ENCODE results near the gene SERPINA5.
"Not testable (repeated sequence)": the region's sequence is repeated elsewhere in the genome, so short reads cannot be mapped to it uniquely, and the experiment has no call there.

The SERPINA5 gene

DNA sequence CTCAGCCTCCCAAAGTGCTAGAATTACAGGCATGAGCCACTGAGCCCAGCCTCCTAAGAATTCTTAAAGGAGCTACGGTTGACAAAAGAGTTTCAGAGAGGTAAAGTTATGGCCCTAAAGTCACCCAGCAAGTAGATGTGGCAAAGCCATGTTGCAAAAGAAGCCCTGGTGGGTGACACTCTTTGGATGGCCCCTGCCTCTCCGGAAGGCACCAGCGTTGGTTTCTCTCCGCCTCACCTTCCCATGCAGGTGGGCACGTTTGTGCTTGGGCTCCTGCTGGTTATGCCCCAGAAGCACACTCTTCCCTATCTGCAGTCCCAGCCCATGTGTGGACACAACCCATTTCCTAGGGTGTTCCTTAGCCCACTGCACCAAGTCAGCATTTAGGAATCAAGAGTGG lies 21.5 kb downstream of the SERPINA5 start:
- no peak for DNase-seq

DNA sequence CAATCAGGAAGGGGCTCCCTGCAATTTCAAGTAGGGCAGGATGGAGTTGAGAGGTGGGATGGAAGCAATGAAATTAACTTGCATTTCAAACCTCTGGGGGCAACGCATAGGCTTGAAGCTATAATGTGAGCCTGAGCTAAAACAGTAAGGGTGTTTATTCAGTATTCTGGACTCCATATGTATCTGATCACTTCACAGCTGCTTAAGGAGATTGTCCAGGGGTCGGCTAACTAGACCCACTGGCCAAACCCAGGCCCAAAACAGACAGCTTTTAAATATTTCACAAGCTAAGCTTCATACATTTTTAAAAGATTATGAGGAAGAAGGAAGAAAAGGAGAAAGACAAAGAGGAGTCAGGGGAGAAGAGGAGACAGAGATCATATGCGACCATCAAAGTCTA lies 24.1 kb downstream of the SERPINA5 start:
- DNase-seq = no peak

DNA sequence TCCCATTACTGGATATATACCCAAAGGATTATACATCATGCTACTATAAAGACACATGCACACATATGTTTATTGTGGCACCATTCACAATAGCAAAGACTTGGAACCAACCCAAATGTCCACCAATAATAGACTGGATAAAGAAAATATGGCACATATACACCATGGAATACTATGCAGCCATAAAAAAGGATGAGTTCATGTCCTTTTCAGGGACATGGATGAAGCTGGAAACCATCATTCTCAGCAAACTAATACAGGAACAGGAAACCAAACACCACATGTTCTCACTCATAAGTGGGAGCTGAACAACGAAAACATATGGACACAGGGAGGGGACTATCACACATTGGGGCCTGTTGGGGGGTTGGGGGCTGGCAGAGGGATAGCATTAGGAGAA lies 27.7 kb downstream of the SERPINA5 start:
- DNase-seq = not testable (repeated sequence)

DNA sequence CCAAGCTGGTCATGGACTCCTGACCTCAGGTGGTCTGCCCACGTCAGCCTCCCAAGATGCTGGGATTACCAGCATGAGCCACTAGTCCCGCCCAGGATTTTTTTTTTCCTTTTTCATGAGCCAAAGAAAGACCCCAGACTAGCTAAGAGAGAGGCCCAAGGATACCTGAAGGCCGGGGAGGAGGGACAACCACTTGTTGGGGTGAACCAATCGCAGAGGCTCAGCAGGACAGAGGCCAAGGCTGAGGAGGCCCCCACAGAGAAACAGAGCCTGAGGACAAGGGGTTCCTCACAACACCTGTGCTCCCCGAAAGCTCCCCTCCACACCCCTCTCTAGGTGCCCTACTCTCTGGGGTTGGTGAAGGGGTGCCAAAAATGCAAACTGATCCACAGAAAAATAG lies 30.0 kb downstream of the SERPINA5 start:
- DNase-seq = no peak

DNA sequence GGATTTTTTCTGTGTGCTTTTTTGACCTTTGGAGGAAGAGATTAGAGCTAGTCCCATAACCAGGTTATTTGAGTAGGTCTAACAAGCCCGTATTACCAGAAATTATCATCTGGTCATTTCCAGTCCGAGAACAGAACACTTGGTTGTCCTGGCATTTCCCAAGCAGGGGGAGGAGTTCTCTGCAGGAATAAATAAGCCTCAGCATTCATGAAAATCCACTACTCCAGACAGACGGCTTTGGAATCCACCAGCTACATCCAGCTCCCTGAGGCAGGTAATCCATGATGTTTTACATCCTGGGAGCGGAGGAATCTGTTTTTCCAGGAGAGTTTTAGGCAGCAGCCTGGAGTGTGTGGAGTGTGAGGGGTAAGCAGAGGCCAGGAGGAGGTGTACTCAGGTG lies 30.9 kb downstream of the SERPINA5 start, which contains the start of gene SERPINA3:
Gene SERPINA3 (plus strand): TSS at position 218 of the 400 bp plus-strand sequence. CDS start 2,051 bp downstream, outside the sequence.
- DNase-seq = no peak

DNA sequence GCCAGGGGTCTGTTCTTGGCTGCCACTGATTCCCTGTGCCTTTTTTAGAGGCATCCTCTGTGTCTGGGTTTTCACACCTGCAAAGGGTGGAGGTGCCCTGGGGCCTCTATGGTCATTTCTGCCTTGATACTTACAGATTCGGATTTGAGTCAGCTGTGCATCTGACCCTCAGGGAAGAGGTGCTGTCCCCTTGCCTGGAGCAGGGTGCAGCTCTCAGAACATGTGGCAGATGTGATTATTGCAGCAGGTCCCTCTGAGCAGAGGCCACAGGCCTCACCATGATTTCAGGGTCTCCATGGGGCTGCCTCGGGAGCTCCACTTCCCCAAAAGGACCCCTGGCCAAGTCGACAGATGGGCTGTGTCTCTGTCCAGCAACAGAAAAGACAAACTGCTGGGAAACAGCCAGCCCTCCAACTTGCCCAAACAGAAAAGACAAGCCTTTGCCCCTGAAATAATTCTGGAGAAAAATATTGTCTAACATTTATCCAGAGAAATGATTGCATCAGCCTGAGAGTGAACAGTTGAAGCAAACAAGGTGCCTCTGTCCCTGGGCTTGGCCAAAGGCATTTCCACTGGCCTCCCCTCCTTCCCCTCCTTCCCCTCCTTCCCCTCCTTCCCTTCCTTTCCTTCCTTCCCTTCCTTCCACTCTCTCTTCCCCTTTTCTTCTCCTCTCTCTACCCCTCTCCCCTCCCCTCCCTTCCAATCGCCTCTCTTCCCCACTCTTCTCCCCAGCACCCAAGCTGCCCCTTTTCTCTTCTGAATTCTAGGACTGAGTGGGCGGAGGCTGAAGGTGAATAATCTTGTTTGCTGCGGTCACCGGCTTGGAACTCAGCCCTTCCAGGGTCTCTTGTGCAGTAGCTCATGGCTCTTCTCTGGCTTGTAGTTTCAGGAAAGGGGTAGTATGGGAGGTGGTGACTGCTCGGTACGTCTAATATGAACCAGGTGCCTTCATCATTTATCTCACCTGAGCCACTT lies 31.6 kb downstream of the SERPINA5 start:
- no peak for DNase-seq

DNA sequence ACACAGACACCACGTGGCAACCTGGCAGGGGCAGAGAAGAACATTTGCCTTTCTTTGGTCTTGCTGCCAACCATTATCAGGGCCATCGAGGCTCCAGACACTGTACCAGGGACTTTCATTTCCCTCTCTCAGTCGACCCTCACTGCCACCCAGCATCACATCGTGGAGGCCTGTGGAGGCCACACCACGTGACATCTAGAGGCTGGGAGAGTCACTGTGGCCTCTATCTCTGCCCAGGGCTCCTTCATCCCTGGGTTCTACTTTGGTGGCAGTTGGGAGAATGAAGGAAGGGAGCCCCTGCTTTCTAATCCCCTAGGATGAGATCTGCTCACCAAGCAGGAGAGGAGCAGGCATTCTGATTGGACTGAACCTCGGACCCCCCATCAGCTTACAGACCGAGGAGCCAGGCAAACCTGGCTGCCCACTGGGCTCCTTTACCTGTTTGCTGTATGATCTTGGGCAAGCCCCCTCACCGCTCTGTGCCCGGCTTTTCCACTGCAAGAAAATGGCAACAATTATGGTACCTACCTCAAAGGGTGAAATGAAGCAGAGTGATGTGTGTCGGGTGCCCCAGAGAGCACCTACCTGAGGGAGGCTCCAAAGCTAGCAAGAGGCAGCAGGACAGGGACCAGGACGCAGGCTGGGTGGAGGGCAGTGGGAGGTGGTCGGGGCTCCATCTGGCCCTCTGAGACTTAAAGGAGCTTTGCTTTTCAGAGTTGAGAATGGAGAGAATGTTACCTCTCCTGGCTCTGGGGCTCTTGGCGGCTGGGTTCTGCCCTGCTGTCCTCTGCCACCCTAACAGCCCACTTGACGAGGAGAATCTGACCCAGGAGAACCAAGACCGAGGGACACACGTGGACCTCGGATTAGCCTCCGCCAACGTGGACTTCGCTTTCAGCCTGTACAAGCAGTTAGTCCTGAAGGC lies 32.8 kb downstream of the SERPINA5 start:
- DNase-seq = no peak

DNA sequence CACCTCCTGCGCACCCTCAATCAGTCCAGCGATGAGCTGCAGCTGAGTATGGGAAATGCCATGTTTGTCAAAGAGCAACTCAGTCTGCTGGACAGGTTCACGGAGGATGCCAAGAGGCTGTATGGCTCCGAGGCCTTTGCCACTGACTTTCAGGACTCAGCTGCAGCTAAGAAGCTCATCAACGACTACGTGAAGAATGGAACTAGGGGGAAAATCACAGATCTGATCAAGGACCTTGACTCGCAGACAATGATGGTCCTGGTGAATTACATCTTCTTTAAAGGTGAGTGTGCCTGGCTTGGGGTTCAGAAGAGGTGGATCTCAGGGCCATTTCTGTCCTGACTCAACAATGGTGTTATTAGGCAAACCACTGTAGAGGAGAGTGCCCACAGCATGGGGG lies 33.6 kb downstream of the SERPINA5 start:
- DNase-seq = no peak

DNA sequence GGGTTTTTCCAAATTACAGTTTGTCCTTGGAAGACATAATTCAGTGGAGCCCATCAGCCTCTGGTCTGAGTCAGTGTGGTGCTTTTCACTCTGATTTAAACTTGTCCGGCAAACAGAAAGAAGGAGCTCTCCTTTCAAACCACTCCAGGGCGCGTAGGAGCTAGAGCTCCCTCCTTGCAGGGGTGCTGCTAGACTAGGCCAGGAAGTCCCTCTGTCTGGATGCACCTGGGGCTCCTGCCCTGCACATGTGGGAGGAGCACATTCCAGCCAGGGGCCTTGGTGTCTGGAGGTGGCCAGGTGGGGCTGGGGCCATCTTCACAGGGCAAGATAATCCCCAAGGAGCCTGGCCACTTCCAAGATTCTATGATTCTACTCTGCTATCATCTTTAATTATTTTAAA lies 34.0 kb downstream of the SERPINA5 start:
- no peak for DNase-seq

DNA sequence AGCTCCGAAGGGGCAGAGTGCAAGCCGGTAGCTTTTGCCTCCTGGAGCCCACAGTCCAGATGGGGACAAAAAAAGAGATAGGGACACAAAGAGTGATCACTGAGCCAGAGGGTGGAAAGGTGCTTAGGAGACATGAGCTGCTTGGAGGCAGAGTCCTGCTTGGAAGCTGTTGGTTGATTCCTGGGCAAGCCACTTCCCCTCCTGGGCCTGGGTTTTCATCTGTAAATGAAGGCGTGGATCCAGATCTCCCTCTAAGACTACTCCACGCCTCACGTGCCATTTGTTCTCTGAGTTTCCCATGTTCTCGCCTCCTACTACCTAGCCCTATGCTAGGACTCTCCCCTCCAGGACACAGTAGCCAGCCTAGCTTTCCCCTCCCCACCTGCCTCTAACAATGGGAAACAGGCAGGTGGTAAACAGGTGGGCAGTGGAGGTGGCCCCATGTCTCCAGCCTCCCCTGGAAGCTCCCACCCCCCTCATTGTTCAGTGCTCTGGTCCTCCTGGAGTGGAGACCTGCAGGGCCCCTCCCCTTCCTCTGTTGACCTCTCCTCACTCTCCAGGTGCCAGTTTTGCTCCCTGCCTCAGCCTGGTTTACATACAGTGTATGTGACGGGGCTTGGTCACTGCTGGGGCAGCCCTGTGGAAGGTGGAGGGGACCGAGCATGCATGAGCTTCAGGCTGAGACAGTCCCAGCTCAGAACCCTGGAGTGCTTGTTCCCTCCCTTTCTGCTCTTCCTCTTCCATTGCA lies 34.8 kb downstream of the SERPINA5 start:
- DNase-seq = no peak

DNA sequence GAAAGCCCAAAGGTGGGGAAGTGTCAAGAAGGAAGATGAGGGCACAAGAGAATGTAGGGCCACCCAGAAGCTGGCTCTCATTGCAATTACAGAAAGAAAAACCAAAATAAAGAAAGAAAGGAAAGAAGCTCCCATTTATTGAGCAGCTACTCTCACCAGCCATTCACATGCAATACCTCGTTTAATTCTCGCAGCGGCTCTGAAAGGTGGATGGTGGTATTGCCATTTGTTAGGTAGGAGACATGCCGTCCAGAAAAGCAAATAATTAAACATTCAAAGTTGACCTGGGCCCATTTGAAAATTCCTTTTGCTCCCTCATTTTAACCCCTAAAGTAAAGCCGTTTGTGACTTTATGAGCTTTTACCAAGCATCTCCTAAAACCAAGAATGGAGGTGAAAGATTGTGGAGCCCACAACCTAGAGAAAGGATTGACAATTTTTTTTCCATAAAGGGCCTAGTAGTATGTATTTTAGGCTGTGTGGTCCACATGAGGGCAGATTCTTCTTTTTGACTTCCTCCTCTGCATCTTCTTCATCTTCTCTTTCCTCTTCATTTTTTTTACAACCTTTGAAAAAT lies 36.2 kb downstream of the SERPINA5 start:
- DNase-seq = no peak

DNA sequence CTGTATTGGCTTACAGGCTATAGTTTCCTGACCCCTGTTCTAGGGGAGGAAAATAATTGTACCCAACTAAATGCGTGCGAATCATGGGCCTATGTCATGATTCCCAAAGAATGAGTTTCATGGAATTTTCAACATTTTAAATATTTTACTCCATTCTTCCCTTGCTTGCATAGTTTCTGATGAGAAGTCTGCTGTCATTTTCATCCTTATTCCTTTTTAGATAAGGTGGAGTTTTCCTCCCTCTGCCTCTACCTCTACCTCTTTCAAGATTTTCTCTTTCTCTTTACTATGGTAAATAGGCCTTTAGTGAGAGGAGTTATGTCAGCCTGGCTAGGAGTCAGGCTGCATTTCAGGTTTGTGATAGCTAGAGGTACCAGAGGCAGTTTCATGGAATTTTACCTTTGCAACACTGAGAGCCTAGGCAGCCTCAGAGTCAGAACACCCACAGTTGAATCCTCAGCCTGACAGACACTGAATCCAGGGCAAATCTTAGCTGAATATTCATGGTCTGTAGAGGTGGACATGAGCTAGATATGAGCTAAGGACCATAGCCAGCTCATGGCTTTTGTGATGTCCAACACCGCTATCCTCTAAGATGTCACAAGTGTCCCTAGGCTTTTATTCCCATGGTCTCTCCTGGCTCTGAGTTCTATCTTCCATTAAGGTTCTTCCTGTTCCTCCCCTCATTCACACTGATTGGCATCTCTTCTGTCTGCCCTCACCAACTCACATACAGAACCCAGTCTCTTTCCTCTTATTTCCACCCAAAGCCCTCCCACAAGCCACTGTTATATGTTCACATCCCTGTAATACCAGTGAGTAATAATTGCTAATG lies 37.0 kb downstream of the SERPINA5 start:
- no peak for DNase-seq

DNA sequence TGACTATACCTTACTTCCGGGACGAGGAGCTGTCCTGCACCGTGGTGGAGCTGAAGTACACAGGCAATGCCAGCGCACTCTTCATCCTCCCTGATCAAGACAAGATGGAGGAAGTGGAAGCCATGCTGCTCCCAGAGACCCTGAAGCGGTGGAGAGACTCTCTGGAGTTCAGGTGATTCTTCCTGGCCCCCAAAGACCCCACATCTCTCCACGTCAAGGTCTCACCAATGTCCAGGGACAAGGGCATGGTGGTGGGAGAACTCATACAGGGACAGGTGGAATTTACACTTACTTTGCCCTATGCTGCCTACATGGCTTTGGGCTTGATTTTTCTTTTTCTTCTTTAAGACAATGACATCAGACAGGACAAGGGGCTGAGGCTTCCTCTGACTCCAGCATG lies 38.1 kb downstream of the SERPINA5 start:
- no peak for DNase-seq

DNA sequence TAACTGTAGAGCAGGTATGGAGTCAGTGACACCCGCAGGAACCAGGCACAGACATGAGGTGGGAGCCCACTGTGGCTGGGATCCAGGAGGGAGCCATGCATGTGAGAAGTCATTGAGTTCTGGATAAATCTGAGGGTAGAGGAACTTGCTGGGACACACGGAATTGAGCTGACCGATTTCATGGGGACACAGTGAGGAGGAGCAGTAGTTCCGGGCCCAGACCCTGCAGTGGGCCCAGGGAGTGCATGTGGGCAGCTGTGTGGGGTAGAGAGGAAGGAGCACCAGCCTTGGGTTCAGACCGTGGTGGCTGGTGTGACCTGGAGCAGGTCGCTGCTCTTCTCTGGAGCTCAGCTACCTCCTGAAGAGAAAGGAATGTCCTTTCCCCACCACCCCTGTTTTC lies 39.4 kb downstream of the SERPINA5 start:
- DNase-seq = no peak

DNA sequence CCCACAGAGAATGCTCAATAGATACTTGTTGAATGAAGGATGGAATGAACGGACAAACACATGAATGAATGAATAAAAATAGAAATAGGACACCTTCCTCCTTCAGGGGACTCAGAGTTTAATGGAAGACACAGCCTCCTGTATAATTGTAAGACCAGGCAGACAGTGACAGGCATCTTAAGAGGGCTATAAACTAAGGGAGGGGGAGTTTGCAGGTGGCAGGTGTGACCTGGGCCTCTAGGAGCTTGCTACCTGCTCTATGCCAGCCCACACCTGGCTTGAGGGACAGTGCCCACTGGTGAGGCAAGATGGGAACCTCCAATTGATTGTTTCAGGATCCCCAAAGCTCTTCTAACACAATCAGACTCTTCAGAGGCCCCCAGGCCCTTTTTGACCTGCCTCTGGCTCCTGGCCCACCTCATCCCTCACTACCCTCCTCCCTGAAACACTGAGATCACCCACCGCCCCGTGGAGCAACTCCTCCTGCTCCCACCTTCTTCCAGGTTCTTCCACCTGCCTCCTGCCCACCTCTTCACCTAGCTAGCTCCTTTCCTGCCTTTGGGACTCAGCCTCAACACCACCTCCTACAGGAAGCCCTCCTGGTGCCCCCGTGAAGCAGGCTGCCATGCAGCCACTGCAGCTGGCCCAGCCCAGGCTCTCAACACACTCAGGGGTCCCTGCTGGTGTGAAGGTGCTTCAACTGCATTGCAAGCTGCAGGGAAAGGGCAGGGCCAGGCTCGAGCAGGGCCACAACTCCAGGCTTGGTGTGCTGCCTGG lies 40.3 kb downstream of the SERPINA5 start:
- DNase-seq = no peak

DNA sequence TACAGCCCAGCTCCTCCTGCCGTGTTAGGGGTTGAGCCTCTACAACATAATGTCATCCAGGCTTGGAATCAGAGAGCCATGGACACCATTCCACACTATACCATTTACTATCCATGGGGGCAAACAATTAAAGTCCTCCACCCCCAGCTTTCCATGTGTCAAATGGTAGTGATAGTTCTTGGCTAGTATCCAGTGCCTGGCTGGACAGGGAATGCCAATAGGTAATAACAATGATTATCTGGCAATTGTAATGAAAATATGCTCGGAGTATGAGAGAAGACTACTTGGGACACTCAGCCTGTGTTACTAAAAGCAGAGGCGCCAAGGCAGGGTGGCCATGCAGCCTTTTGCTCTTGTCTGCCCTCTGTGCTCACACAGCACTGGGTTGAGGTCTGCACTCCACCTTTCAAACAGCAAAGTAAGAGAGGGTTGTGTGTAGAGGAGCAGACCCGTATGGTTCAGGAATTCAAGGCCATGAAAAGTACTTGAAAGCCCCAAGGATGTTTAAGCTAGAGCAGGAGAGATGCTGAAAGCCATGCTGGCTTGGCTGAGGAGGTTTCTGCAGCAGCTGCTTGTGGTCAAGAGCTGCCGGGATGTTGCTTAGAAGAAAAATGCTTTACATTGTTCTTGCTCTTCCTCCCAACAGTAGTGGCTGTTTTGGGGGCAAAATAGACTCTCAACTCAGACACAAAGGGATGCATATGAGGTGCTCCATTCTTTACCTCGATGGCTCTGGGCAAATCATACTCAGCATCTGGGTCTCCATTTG lies 41.6 kb downstream of the SERPINA5 start:
- DNase-seq = no peak

DNA sequence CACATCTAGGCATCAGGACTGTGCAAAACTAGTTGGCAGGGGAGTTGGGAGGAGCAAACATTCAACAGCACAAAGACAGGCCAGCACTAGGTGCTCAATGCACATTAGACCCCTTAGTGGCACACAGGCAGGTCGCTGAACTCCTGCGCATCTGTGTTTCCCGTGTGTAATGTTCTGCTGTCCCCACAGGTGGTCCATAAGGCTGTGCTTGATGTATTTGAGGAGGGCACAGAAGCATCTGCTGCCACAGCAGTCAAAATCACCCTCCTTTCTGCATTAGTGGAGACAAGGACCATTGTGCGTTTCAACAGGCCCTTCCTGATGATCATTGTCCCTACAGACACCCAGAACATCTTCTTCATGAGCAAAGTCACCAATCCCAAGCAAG lies 42.2 kb downstream of the SERPINA5 start:
- DNase-seq = no peak

DNA sequence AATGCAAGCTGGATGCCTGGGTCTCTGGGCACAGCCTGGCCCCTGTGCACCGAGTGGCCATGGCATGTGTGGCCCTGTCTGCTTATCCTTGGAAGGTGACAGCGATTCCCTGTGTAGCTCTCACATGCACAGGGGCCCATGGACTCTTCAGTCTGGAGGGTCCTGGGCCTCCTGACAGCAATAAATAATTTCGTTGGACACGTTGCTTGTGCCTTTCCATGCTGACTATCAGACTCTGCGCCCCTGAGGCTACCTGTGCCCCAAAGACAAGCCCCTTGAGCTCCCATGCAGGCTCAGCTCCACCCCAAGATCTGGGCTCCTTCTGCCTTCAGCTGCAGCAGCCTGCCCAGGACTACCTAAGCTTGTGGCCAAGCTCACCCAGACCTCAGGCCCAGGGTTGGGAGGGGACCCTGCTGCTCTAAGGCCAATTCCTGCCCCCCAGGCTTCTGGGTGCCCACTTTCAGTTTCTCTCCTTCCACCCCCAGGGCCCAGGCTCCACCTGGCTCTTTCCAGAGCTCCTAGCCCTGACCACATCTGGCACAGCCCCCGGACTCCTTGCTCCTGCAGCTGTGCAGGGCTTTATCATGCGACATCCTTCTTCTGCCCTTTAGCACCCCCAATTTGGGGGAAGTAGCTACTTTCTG lies 42.8 kb downstream of the SERPINA5 start:
- DNase-seq = no peak

Data from activated CD4-positive, alpha-beta T cell treated with anti-CD3 and anti-CD28 coated beads, Interleukin-2, Interleukin-6, amounts not matched to agents 100 ng/mL and 50 ng/mL, durations not matched to agents 16 hours and 8 hours (primary cell).